Hair follicle dermal papilla cell (primary cell): ENCODE results near the gene TPRN. TPM values are rescaled to one million over a fixed set of nuclear protein-coding genes. Genes with fewer than 3 reads are reported as not detected.

ENCODE experiments used
- small RNA-seq: library from RNA; depleted of rRNA; stranded (forward); fragments of <200 nt; gene quantifications from one replicate; pipeline ENCODE3, GENCODE V24; 2012
- total RNA-seq: library from RNA; depleted of rRNA; stranded (reverse); fragments of >200 nt; gene quantifications from 2 replicates; pipeline ENCODE4 v1.2.3, GENCODE V29; 2012

TPRN gene, protein sequence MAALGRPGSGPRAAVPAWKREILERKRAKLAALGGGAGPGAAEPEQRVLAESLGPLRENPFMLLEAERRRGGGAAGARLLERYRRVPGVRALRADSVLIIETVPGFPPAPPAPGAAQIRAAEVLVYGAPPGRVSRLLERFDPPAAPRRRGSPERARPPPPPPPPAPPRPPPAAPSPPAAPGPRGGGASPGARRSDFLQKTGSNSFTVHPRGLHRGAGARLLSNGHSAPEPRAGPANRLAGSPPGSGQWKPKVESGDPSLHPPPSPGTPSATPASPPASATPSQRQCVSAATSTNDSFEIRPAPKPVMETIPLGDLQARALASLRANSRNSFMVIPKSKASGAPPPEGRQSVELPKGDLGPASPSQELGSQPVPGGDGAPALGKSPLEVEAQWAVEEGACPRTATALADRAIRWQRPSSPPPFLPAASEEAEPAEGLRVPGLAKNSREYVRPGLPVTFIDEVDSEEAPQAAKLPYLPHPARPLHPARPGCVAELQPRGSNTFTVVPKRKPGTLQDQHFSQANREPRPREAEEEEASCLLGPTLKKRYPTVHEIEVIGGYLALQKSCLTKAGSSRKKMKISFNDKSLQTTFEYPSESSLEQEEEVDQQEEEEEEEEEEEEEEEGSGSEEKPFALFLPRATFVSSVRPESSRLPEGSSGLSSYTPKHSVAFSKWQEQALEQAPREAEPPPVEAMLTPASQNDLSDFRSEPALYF
- 8.9 and 9.4 TPM in 2 replicates for total RNA-seq

GRCh38 chr9:137200311-137201204 lies at the start of gene TPRN:
TSS of gene TPRN (minus strand) at chr9:137200741. CDS start at chr9:137200711, 30 bp downstream.

GRCh38 chr9:137240841-137241489 lies 40.4 kb upstream of the TPRN start, which contains the start of gene TUBB4B:
TSS of gene TUBB4B (plus strand) at chr9:137241287. CDS start at chr9:137241361, 74 bp downstream.

DNA sequence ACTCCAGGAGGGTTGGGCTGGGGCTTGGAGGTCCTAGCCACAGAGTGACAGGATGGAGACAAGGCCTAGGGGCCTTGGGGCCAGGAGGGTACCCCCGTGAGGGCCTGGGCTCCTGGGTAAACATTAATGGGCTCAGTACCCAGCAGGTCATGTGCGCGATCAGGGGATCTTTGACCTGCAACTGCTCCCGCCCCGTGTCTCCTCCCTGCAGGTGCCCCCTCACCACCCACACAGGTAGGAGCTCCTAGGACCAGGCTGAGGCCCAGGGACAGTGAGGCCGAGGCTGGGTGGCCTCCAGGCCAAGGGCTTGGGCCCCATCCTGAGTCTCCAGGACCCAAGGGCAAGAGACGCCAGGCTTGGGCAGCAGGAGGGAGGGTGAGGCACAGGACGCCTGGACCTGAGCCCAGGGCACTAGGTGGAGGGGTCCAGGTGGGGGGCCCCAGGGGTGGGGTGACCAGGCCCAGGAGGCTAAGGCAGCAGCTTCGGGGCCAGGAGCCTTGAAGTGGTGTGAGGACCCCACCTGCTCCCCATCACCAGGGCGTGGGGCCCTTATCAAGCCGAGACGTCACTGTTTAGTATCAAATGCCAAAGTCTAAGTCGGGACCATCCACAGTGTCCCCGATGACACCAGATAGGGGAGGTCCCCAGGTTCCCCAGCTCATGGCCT lies 30.3 kb upstream of the TPRN start, which contains the start of gene SLC34A3:
Gene SLC34A3 (plus strand): TSS at position 197 of the 667 bp plus-strand sequence. CDS start 802 bp downstream, outside the sequence.

DNA sequence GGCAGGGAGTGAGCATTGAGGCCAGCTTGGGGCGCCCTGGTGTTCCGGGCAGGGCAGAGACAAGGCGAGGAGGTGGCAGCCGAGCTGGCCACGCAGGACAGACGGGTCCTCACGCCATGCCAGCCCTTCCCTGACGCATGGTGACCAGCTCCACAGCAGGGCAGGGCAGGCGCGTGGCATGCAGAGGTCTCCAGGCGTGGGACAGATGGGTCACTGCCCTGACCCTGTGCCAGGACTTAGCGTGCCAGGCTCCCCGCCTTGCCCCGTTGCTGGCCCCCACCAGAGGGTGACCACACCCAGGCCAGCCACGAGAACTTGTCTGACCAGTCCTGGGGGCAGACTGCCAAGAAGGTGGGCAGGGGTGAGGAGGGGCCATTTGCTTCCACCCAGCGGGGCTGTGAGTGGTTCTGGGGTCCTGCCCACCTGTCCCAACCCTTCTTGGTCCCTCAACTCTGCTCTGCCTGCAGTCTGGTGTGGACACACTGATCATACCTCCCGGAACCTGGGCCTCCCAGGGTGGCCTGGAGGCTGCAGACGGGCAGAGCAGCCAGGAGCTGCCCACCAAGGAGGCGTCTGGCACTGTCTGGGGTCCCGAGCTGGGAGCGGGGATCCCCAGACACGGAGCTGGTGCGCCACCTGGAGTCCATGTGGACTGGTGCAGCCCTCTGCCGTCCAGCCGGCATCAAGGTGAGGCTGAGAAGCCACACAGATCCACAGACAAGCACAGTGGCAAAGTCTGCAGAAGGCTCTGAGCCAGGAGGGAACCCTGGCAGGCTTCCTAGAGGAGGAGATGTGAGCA lies 26.7 kb upstream of the TPRN start, which contains the start of gene RNF224:
Gene RNF224 (plus strand): TSS at position 449 of the 799 bp plus-strand sequence. CDS start 834 bp downstream, outside the sequence.

GRCh38 chr9:137224830-137225694 lies 24.5 kb upstream of the TPRN start, which contains the start of gene CYSRT1:
TSS of gene CYSRT1 (plus strand) at chr9:137225174. CDS start at chr9:137225622, 448 bp downstream.

DNA sequence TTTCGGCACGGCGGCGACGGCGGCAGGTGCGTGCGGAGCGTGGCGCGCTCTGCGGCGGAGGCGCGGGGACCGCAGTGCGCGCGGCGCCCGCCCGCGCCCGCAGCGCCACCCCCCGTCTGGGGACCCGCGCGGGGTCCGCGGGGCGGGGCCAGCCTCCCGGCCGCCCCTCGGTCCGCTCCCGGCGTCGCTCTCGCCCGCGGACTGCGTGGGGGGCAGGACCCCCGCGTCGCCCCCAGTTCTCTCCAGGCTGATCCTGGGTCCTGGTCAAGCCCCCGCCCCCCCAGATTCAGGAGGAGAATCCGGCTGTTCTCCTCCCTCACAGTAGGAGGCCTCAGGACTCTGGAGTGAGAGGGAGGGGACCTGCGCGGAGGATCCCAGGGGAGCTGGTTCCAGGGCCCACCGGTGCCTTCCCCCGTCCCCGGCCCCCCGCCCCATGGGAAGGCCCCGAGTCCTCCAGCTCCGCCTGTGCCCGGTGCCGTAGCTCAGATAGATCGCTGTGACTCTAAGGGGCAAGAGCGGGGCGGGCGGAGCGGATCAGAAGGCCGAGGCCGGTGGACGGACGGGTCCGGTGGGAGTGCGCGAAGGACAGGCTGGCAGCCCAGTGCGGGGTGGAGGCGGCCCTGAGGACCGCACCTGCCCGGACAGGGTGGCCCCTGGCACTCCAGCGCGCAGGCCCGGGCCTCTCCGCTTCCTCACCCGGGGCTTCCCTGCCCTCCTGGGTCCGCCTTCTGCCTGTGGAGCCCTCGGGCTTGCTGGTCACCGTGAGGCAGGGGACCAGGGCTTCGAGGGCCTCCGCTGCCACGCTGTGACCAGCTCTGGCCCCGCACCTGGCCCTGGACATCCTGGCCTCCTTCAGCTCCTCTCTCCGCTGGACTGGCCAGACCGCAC lies 21.9 kb upstream of the TPRN start, which contains the start of gene RNF208:
Gene RNF208 (minus strand): TSS at position 51 of the 888 bp plus-strand sequence. CDS start 1,028 bp downstream, outside the sequence.

GRCh38 chr9:137205126-137206069 lies 4.9 kb upstream of the TPRN start, which contains the start of the genes NDOR1 and TMEM203:
TSS of gene NDOR1 (plus strand) at chr9:137205700. CDS start at chr9:137205778, 78 bp downstream.
TSS of gene TMEM203 (minus strand) at chr9:137205648. CDS start at chr9:137205414, 234 bp downstream.

DNA sequence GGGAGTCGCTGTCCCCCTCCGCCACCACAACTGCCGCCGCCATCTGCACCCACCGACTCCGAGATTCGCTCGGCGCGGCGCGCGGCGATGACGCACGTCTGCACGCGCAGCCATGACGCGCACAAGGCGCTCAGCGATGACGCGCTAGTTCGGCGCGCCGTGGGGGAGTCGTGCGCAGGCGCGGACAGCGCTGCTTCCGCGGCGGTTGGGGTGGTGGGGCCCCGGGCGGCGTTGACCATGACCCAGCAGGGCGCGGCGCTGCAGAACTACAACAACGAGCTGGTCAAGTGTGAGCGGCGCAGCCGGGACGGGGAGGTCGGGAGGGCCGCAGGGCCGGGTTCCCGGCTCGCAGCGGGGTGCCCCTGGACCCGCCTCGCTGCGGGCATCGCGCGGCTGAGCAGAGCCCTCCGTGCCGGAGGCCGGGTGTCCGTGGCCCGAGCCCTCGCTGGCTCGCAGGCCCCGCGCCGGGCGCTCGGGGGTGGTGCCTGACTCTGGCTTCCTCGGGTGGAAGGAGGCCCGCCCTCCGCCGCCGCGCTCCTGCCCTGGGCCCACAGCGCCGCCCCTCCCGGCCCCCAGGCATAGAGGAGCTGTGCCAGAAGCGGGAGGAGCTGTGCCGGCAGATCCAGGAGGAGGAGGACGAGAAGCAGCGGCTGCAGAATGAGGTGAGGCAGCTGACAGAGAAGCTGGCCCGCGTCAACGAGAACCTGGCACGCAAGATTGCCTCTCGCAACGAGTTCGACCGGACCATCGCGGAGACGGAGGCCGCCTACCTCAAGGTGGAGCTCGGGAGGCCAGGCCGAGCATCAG lies 11.8 kb downstream of the TPRN start, which contains the start of the genes ANAPC2 and SSNA1:
Gene ANAPC2 (minus strand): TSS at position 71 of the 807 bp plus-strand sequence. CDS start 28 bp downstream, at position 43.
Gene SSNA1 (plus strand): TSS at position 187 of the 807 bp plus-strand sequence. CDS start 51 bp downstream, at position 238.

DNA sequence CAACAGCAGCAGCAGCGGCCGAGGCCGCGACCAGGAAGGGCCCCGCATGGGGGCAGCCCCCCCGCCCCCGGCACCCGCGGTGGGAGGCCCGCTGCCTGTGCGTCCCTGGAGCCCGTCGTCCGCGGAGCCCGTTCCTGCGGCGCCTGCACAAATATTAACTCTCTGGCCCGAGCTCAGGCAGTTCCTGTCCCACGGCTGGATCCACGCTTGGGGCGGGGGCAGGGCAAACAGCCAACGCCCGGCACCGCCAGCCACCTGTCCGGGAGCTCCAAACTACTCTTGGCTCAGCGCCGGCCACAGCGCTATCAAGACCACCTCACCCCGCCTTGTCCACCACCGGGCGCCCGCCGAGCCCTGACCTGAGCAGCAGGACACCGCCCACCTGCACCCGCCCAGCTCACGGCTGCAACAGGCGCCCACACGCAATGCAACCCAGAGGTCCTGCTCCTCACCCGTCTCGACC lies 30.6 kb downstream of the TPRN start, which contains the start of gene LRRC26:
Gene LRRC26 (minus strand): TSS at position 156 of the 463 bp plus-strand sequence. CDS start 108 bp downstream, at position 48.

Small RNA genes lying within 50 kb of the gene (small RNA-seq; reads per million reads assigned to genes)
- gene MIR3621 = not detected

Other genes with a start within 250 kb of the TPRN start
- gene LCN12, start 248.5 kb downstream of the TPRN start, total RNA-seq = 0.24 TPM in 1 of 2 replicates, not detected in the other
- 16.9 and 20.2 TPM in 2 replicates for gene PTGDS, start 223.2 kb downstream of the TPRN start, total RNA-seq
- gene LCNL1, start 217.7 kb downstream of the TPRN start, total RNA-seq = 2.4 and 3.5 TPM in 2 replicates
- 7.3 and 8.5 TPM in 2 replicates for gene PAXX, start 208.3 kb downstream of the TPRN start, total RNA-seq
- 0.32 and 2.4 TPM in 2 replicates for gene CLIC3, start 204.2 kb downstream of the TPRN start, total RNA-seq
- 11.9 and 15.1 TPM in 2 replicates for gene ABCA2, start 172.5 kb downstream of the TPRN start, total RNA-seq
- gene FUT7, start 168.7 kb downstream of the TPRN start, total RNA-seq = not detected in 2 replicates
- gene NPDC1, start 154.6 kb downstream of the TPRN start, total RNA-seq = 4.7 and 6.9 TPM in 2 replicates
- not detected in 2 replicates for gene ENTPD2, start 146.7 kb downstream of the TPRN start, total RNA-seq
- 1.6 and 1.8 TPM in 2 replicates for gene SAPCD2, start 130.2 kb downstream of the TPRN start, total RNA-seq
- gene UAP1L1, start 123.2 kb downstream of the TPRN start, total RNA-seq = 32.5 and 40.4 TPM in 2 replicates
- 81.1 and 82.9 TPM in 2 replicates for gene MAN1B1, start 113.8 kb downstream of the TPRN start, total RNA-seq
- gene DPP7, start 86.0 kb downstream of the TPRN start, total RNA-seq = 68.4 and 81.5 TPM in 2 replicates
- 0.12 TPM in 1 of 2 replicates, not detected in the other for gene GRIN1, start 61.6 kb downstream of the TPRN start, total RNA-seq
- gene LRRC26, start 30.7 kb downstream of the TPRN start, total RNA-seq = not detected in 2 replicates
- gene TMEM210, start 28.7 kb downstream of the TPRN start, total RNA-seq = not detected in 2 replicates
- gene ANAPC2, start 12.2 kb downstream of the TPRN start, total RNA-seq = 23.5 and 23.8 TPM in 2 replicates
- gene SSNA1, start 12.1 kb downstream of the TPRN start, total RNA-seq = 46.1 and 55.9 TPM in 2 replicates
- 32.1 and 32.4 TPM in 2 replicates for gene TMEM203, start 4.9 kb upstream of the TPRN start, total RNA-seq
- gene NDOR1, start 5.0 kb upstream of the TPRN start, total RNA-seq = 5.1 and 6.8 TPM in 2 replicates
- 0.16 and 0.85 TPM in 2 replicates for gene RNF208, start 21.5 kb upstream of the TPRN start, total RNA-seq
- gene CYSRT1, start 24.4 kb upstream of the TPRN start, total RNA-seq = 0.32 and 0.73 TPM in 2 replicates
- gene RNF224, start 26.8 kb upstream of the TPRN start, total RNA-seq = 0.16 TPM in 1 of 2 replicates, not detected in the other
- under 0.01 TPM in 1 of 2 replicates, not detected in the other for gene SLC34A3, start 30.2 kb upstream of the TPRN start, total RNA-seq
- gene TUBB4B, start 40.5 kb upstream of the TPRN start, total RNA-seq = 123 and 132 TPM in 2 replicates
- not detected in 2 replicates for gene STPG3, start 50.5 kb upstream of the TPRN start, total RNA-seq
- 56.8 and 59.1 TPM in 2 replicates for gene NELFB, start 54.6 kb upstream of the TPRN start, total RNA-seq
- gene TOR4A, start 77.0 kb upstream of the TPRN start, total RNA-seq = 4.9 and 6.8 TPM in 2 replicates
- not detected in 2 replicates for gene NRARP, start 101.5 kb upstream of the TPRN start, total RNA-seq
- 8.1 and 13.5 TPM in 2 replicates for gene EXD3, start 222.4 kb upstream of the TPRN start, total RNA-seq
- 0.49 and 0.65 TPM in 2 replicates for gene NOXA1, start 222.7 kb upstream of the TPRN start, total RNA-seq
- gene ENTPD8, start 240.6 kb upstream of the TPRN start, total RNA-seq = not detected in 2 replicates